Measurements from ENCODE around the gene ABLIM2. TPM values are rescaled to one million over a fixed set of nuclear protein-coding genes. Genes with fewer than 3 reads are reported as not detected.

Gene ABLIM2
- total and polyA plus RNA-seq, 2 of the 13 experiments (the other 11 are each of a cell fraction or from before 2014, with no cell fraction given) = 0.20 to 0.37 TPM

DNA sequence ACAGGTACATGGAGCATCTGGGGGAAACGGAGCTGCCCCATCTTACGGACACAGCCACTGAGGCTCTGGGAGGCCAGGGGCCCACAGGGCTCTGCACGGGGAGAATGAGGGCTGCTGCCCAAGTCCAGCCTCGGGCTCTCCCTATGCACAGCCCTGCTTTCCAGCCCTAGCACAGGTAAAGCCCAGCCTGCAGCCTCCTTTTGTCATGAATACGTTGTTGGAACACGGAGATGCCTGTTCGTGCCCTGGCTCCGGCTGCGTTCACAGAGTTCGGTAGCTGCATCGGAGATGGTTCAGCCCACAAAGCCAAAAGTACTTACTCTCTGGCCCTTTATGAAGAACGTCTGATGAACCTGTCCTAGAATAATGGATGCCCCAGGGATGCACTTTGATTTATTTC is 150.2 kb downstream of the ABLIM2 start:
- TF ChIP-seq JDP2 (CRISPR knock-in tag; IDR thresholded peaks at IDR 0.05; ENCODE audit: borderline replicate concordance) (no peak), ZSCAN9 (CRISPR knock-in tag; IDR thresholded peaks at IDR 0.05; ENCODE audit: borderline replicate concordance) (no peak), SMARCC2 (IDR thresholded peaks at IDR 0.05) (no peak), ZNF597 (CRISPR knock-in tag; IDR thresholded peaks at IDR 0.05) (no peak), NAIF1 (CRISPR knock-in tag; IDR thresholded peaks at IDR 0.05; ENCODE audit: borderline replicate concordance) (no peak), PAWR (CRISPR knock-in tag; IDR thresholded peaks at IDR 0.05; ENCODE audit: borderline replicate concordance) (no peak), ZNF503 (CRISPR knock-in tag; IDR thresholded peaks at IDR 0.05) (no peak), ZNF724P (CRISPR knock-in tag; IDR thresholded peaks at IDR 0.05; ENCODE audit: borderline replicate concordance) (no peak), ADNP (CRISPR knock-in tag; IDR thresholded peaks at IDR 0.05) (no peak)
- TF ChIP-seq, protein P1, sequence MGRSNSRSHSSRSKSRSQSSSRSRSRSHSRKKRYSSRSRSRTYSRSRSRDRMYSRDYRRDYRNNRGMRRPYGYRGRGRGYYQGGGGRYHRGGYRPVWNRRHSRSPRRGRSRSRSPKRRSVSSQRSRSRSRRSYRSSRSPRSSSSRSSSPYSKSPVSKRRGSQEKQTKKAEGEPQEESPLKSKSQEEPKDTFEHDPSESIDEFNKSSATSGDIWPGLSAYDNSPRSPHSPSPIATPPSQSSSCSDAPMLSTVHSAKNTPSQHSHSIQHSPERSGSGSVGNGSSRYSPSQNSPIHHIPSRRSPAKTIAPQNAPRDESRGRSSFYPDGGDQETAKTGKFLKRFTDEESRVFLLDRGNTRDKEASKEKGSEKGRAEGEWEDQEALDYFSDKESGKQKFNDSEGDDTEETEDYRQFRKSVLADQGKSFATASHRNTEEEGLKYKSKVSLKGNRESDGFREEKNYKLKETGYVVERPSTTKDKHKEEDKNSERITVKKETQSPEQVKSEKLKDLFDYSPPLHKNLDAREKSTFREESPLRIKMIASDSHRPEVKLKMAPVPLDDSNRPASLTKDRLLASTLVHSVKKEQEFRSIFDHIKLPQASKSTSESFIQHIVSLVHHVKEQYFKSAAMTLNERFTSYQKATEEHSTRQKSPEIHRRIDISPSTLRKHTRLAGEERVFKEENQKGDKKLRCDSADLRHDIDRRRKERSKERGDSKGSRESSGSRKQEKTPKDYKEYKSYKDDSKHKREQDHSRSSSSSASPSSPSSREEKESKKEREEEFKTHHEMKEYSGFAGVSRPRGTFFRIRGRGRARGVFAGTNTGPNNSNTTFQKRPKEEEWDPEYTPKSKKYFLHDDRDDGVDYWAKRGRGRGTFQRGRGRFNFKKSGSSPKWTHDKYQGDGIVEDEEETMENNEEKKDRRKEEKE (IDR thresholded peaks at IDR 0.05) = no peak
- ChIA-PET POLR2A (no interaction called here), CTCF (ENCODE audit: low intra/inter-chr PET ratio, low total read pairs) (no interaction called here)
- Histone ChIP-seq H3K9ac (ENCODE audit: insufficient read depth, low read depth, low read length) (no peak overlapping the region), H3K9me3 (ENCODE audit: low read length) (no peaks in the 10 kb centered on the region), H4K20me1 (ENCODE audit: insufficient read depth, low read length) (no peaks in the 10 kb centered on the region), H3K79me2 (ENCODE audit: insufficient read depth, low read length) (no peaks in the 10 kb centered on the region), H2AFZ (ENCODE audit: low read length) (no peak overlapping the region), H3K4me1 (ENCODE audit: insufficient read depth, low read length) (peaks cover 39% of the 10 kb centered on the region), H3K27ac (ENCODE audit: extremely low read length, insufficient read depth, low read length) (no peak overlapping the region), H3K4me3 (replicated peaks in 1 of 3; ENCODE audit: insufficient read depth in 1 of 3, low read depth in 2 of 3, low read length in 3 of 3) (no peak overlapping the region), H3K27me3 (ENCODE audit: control insufficient read depth in 1 of 2, insufficient read depth in 2 of 2, low read length in 2 of 2) (peaks cover 10 to 54% of the 10 kb centered on the region in 2 experiments), H3K36me3 (replicated peaks in 1 of 2; ENCODE audit: control insufficient read depth in 1 of 2, insufficient read depth in 2 of 2, low read length in 2 of 2) (no peaks in the 10 kb centered on the region), H3K4me2 (ENCODE audit: low read depth, low read length) (no peak overlapping the region)
- intact Hi-C loops (cut with micrococcal nuclease; ENCODE audit: unreplicated experiment) (no loop called here), in situ Hi-C loops (cut with HindIII; ENCODE audit: extremely low pct_ligation_motif_present, low pct_unique_long_range_greater_than_20kb) (no loop called here)
- no TSS peak for BruUV-seq (replicated peaks)
- 20% methylated on average over 1 of the region's 12 CpGs for WGBS (ENCODE audit: low lambda C conversion rate)
- FAIRE-seq (no peak), DNase-seq (ENCODE audit: low spot score) (no peak), ATAC-seq (no peak)

All from HepG2 (cell line).